WTC11 (cell line): Measurements from ENCODE around the gene PEX16. TPM values are rescaled to one million over a fixed set of nuclear protein-coding genes. Genes with fewer than 3 reads are reported as not detected.
A peak's percentile ranks its signal among the peaks of the same experiment; 100 is the strongest.

ENCODE experiments used
- ATAC-seq: fragments of 200-7000 bp; cut with Tn5 transposase; 2 replicates; pipeline ENCODE4 v1.10.0; 2021; ENCODE audit warnings: mild to moderate bottlenecking, moderate library complexity
- CTCF ChIA-PET: fragments of 300-600 bp; sonication (Branson Sonifier 250); formaldehyde crosslinking; loops from one replicate; lab custom pipeline; 2021; ENCODE audit warnings: antibody characterized with exemption; lab: Charles Lee
- POLR2A ChIA-PET: fragments of 350-600 bp; sonication (Branson Sonifier 250); formaldehyde crosslinking; loops from one replicate; lab custom pipeline; 2021; ENCODE audit warnings: antibody characterized with exemption; lab: Charles Lee
- DNase-seq: peaks from one replicate; pipeline ENCODE4 v3.0.0; 2021; ENCODE audit warnings: low spot score
- H3K27ac Mint-ChIP-seq: 2 replicates; pipeline ENCODE4 v1.8.0; 2021; ENCODE audit warnings: mixed read lengths
- H3K27me3 Mint-ChIP-seq: 2 replicates; pipeline ENCODE4 v1.8.0; 2021; ENCODE audit warnings: low read depth, mild to moderate bottlenecking, moderate library complexity, mixed read lengths
- H3K36me3 Mint-ChIP-seq: 2 replicates; pipeline ENCODE4 v1.8.0; 2021; ENCODE audit warnings: mixed read lengths
- H3K4me1 Mint-ChIP-seq: 2 replicates; pipeline ENCODE4 v1.8.0; 2022; ENCODE audit warnings: mixed read lengths
- H3K4me3 Mint-ChIP-seq: 2 replicates; pipeline ENCODE4 v1.8.0; 2021; ENCODE audit warnings: mild to moderate bottlenecking, moderate library complexity, mixed read lengths
- H3K9me3 Mint-ChIP-seq: 2 replicates; pipeline ENCODE4 v1.8.0; 2021; ENCODE audit warnings: mixed read lengths
- E2F5 ChIP-seq: sonication (generic); formaldehyde crosslinking; IDR thresholded peaks from 2 replicates; pipeline ENCODE4 v1.8.1; 2022; ENCODE audit warnings: mild to moderate bottlenecking, moderate library complexity, missing genetic modification reagents
- ELF4 ChIP-seq: sonication (generic); formaldehyde crosslinking; IDR thresholded peaks from 2 replicates; pipeline ENCODE4 v1.8.1; 2022; ENCODE audit warnings: low read depth, mild to moderate bottlenecking, moderate library complexity, missing genetic modification reagents
- ERG ChIP-seq: fragments of 250-450 bp; sonication (Bioruptor Pico); IDR thresholded peaks from 2 replicates; pipeline ENCODE4 v1.8.0; 2021; ENCODE audit warnings: mild to moderate bottlenecking
- ESRRA ChIP-seq: sonication (generic); formaldehyde crosslinking; IDR thresholded peaks from 2 replicates; pipeline ENCODE4 v1.8.1; 2022; ENCODE audit warnings: mild to moderate bottlenecking, missing genetic modification reagents, borderline replicate concordance
- JAZF1 ChIP-seq: fragments of 250-450 bp; sonication (Bioruptor Pico); IDR thresholded peaks from 2 replicates; pipeline ENCODE4 v1.9.0; 2021; ENCODE audit warnings: moderate library complexity, mild to moderate bottlenecking, inconsistent platforms
- JUN ChIP-seq: sonication (generic); formaldehyde crosslinking; IDR thresholded peaks from 2 replicates; pipeline ENCODE4 v1.8.0; 2023; ENCODE audit warnings: mild to moderate bottlenecking, missing genetic modification reagents
- NR2C2 ChIP-seq: sonication (generic); formaldehyde crosslinking; IDR thresholded peaks from 2 replicates; pipeline ENCODE4 v1.8.0; 2022; ENCODE audit warnings: mild to moderate bottlenecking, missing genetic modification reagents
- NR3C1 ChIP-seq: sonication (generic); formaldehyde crosslinking; conservative IDR thresholded peaks from 2 replicates; pipeline ENCODE4 v1.8.1; 2023; ENCODE audit warnings: low read depth, mild to moderate bottlenecking, missing genetic modification reagents
- RORB ChIP-seq: fragments of 250-450 bp; sonication (Bioruptor Pico); IDR thresholded peaks from 2 replicates; pipeline ENCODE4 v1.9.0; 2021; ENCODE audit warnings: mild to moderate bottlenecking
- ZNF425 ChIP-seq: fragments of 250-450 bp; sonication (Bioruptor Pico); conservative IDR thresholded peaks from 2 replicates; pipeline ENCODE4 v1.9.0; 2021; ENCODE audit warnings: mild to moderate bottlenecking
- ZSCAN18 ChIP-seq: fragments of 250-450 bp; sonication (Bioruptor Pico); IDR thresholded peaks from 2 replicates; pipeline ENCODE4 v2.1.2; 2022; ENCODE audit warnings: mild to moderate bottlenecking, moderate library complexity
- total RNA-seq: library from RNA; stranded (reverse); gene quantifications from 3 replicates; pipeline ENCODE4 v1.2.3, GENCODE V29; 2021
- TF ChIP-seq, protein P1 (sequence below): sonication (generic); formaldehyde crosslinking; IDR thresholded peaks from 2 replicates; pipeline ENCODE4 v1.8.1; 2022; ENCODE audit warnings: low read depth, missing genetic modification reagents, borderline replicate concordance
- TF ChIP-seq, protein P2 (sequence below): sonication (generic); formaldehyde crosslinking; IDR thresholded peaks from 2 replicates; pipeline ENCODE4 v1.8.1; 2022; ENCODE audit warnings: missing genetic modification reagents, borderline replicate concordance
- TF ChIP-seq, protein P3 (sequence below): sonication (generic); formaldehyde crosslinking; IDR thresholded peaks from 2 replicates; pipeline ENCODE4 v1.8.1; 2023; ENCODE audit warnings: mild to moderate bottlenecking, missing genetic modification reagents

The PEX16 gene
- total RNA-seq, 1 experiment from 2014 or later, result 39.3 TPM

DNA sequence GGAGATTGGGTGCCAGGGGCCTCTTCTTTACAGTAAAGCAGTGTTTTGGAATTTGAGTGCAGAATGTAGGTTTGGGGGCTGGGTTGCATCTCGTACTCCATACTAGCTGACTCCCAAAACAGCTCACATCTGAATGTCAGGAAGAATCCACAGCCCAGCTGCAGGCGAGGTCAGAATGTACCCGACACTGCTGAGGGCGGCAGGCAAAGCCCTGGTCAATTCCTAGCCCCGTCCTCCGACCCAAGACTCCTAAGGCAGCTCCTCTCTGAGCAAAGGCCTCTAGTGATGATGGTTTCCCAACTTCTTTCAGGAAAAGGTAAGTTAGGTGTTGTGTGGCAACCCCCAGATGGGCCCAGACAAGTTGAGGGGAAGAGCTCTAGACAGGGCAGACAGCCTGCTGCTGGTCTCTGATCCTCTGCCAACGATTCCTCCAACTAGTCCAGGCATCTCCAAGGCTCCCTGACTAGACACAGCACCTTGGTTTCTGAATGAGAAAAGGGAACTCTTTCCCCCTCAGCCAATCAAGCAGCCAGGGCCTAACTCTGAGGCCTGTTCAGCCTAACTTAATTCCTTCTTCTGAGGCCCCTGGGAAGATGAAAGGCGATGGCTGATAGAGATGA lies 13.4 kb upstream of the PEX16 start (continued):
- TF ChIP-seq, protein P1, sequence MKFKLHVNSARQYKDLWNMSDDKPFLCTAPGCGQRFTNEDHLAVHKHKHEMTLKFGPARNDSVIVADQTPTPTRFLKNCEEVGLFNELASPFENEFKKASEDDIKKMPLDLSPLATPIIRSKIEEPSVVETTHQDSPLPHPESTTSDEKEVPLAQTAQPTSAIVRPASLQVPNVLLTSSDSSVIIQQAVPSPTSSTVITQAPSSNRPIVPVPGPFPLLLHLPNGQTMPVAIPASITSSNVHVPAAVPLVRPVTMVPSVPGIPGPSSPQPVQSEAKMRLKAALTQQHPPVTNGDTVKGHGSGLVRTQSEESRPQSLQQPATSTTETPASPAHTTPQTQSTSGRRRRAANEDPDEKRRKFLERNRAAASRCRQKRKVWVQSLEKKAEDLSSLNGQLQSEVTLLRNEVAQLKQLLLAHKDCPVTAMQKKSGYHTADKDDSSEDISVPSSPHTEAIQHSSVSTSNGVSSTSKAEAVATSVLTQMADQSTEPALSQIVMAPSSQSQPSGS (CRISPR knock-in tag), result no peak
- TF ChIP-seq, protein P2, sequence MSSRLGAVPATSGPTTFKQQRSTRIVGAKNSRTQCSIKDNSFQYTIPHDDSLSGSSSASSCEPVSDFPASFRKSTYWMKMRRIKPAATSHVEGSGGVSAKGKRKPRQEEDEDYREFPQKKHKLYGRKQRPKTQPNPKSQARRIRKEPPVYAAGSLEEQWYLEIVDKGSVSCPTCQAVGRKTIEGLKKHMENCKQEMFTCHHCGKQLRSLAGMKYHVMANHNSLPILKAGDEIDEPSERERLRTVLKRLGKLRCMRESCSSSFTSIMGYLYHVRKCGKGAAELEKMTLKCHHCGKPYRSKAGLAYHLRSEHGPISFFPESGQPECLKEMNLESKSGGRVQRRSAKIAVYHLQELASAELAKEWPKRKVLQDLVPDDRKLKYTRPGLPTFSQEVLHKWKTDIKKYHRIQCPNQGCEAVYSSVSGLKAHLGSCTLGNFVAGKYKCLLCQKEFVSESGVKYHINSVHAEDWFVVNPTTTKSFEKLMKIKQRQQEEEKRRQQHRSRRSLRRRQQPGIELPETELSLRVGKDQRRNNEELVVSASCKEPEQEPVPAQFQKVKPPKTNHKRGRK (CRISPR knock-in tag), result no peak
- TF ChIP-seq, all 79 proteins: peak for 0

- POLR2A ChIA-PET, result interaction anchor here (1.7 kb wide), 1 partner anchor 8 kb away, joined by 6 read pairs; the partner anchor contains the start of gene LARGE2
- ATAC-seq (no peak; the same call in 1 of the 2 replicates), DNase-seq (no peak)
- H3K9me3 Mint-ChIP-seq, result no peaks in the 10 kb centered on the region
- H3K36me3 Mint-ChIP-seq, result peaks cover 28% of the 10 kb centered on the region
- CTCF ChIA-PET, result interaction anchor here (0.6 to 2.5 kb wide), 10 partner anchors 10 to 1922 kb away, joined by 3 to 15 read pairs (median 4); no protein-coding TSS in a partner anchor
- H3K4me3 Mint-ChIP-seq, result no peak overlapping the region
- peak overlapping the region; percentile 60 for H3K27ac Mint-ChIP-seq
- H3K4me1 Mint-ChIP-seq, result no peaks in the 10 kb centered on the region; the same call in 1 of the 2 replicates
- H3K27me3 Mint-ChIP-seq, result no peaks in the 10 kb centered on the region
- no peak for TF ChIP-seq ELF4 (CRISPR knock-in tag)
- TF ChIP-seq, protein P1 (CRISPR knock-in tag), result no peak
- TF ChIP-seq, protein P3, sequence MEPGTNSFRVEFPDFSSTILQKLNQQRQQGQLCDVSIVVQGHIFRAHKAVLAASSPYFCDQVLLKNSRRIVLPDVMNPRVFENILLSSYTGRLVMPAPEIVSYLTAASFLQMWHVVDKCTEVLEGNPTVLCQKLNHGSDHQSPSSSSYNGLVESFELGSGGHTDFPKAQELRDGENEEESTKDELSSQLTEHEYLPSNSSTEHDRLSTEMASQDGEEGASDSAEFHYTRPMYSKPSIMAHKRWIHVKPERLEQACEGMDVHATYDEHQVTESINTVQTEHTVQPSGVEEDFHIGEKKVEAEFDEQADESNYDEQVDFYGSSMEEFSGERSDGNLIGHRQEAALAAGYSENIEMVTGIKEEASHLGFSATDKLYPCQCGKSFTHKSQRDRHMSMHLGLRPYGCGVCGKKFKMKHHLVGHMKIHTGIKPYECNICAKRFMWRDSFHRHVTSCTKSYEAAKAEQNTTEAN (CRISPR knock-in tag), result no peak
- no peak for TF ChIP-seq ERG (CRISPR knock-in tag)
- TF ChIP-seq JAZF1 (CRISPR knock-in tag), result no peak
- no peak for TF ChIP-seq NR3C1
- no peak for TF ChIP-seq E2F5
- TF ChIP-seq NR2C2 (CRISPR knock-in tag), result no peak
- no peak for TF ChIP-seq ESRRA
- TF ChIP-seq RORB (CRISPR knock-in tag), result no peak
- TF ChIP-seq ZSCAN18 (CRISPR knock-in tag), result no peak
- TF ChIP-seq JUN (CRISPR knock-in tag), result no peak
- no peak for TF ChIP-seq ZNF425 (CRISPR knock-in tag)
Measured at GRCh38 chr11:45930031-45930794, 12.5 kb upstream of the PEX16 start.
